HTR-8/SVneo (cell line): ENCODE results near the gene PTGER4.

Source experiments
- DNase-seq: peaks from one replicate; pipeline ENCODE4 v3.0.0; 2011; ENCODE audit warnings: low spot score, mixed read lengths; ENCODE audit not compliant: insufficient read length
- FAIRE-seq: peaks from 2 replicates; lab custom pipeline; 2011; peaks lifted over from hg19 to GRCh38; lab: Jason Lieb, UNC

PTGER4 gene

DNA sequence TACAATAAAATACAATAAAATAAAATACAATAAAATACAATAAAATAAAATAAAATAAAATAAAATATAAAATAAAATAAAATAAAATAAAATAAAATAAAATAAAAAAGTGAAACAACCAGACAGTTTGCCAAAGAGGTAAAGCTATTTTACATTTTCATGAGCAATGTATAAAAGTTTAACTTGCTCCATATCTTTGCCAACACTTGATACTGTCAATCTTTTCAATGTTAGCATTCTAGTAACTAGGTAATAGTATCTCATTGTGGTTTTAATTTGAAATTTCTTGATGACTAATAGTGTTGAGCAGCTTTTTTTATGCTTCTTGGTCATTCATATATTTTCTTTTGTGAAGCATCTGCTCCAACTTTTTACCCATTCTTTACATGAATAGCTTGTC lies 58.8 kb downstream of the PTGER4 start:
- DNase-seq, result no peak

More for the DNA sequence above, 58.8 kb downstream of the PTGER4 start:
- FAIRE-seq, result no peak
